ENCODE measurements around the gene TMEM150C. TPM values are rescaled to one million over a fixed set of nuclear protein-coding genes. Genes with fewer than 3 reads are reported as not detected.

TMEM150C gene
- total RNA-seq, 1 experiment from 2014 or later, result 1.8 TPM

- CTCF ChIA-PET, result no interaction called here
- Histone ChIP-seq H3K27ac (ENCODE audit: low read length) (no peak overlapping the region), H3K9me3 (ENCODE audit: control insufficient read depth, insufficient read depth, low read depth, low read length) (no peaks in the 10 kb centered on the region), H3K4me3 (ENCODE audit: low read depth in 2 of 2, low read length in 2 of 2) (no peak overlapping the region), H3K27me3 (ENCODE audit: control insufficient read depth, insufficient read depth, low read length) (no peaks in the 10 kb centered on the region), H3K4me1 (ENCODE audit: control insufficient read depth, insufficient read depth, low read length) (no peaks in the 10 kb centered on the region), H3K36me3 (ENCODE audit: control insufficient read depth, insufficient read depth, low read length) (no peaks in the 10 kb centered on the region)
- POLR2A ChIA-PET, result interaction anchor here (0.7 kb wide), 1 partner anchor 81 kb away, joined by 9 read pairs; no protein-coding TSS in a partner anchor
- no peak for TF ChIP-seq POLR2AphosphoS5 (IDR thresholded peaks at IDR 0.05; ENCODE audit: low read depth, low read length)
- no peak for TF ChIP-seq SIN3A (IDR thresholded peaks at IDR 0.05; ENCODE audit: borderline replicate concordance, insufficient read depth, low read depth, low read length)
- no peak for TF ChIP-seq REST (IDR thresholded peaks at IDR 0.05; ENCODE audit: insufficient read depth in 1 of 2, low read depth in 2 of 2, low read length in 1 of 2)
- no peak for TF ChIP-seq TCF7L2 (IDR thresholded peaks at IDR 0.05; ENCODE audit: low read depth, low read length)
- no peak for TF ChIP-seq CTCF (IDR thresholded peaks at IDR 0.05)
- DNase-seq (ENCODE audit: low read depth, low spot score) (no peak), ATAC-seq (no peak)
- in situ Hi-C loops (cut with HindIII; ENCODE audit: low pct_unique_long_range_greater_than_20kb, low sequenced_read_pairs) (no loop called here), intact Hi-C loops (cut with micrococcal nuclease; ENCODE audit: unreplicated experiment) (no loop called here)
- BruUV-seq (replicated peaks), result no TSS peak
These were observed 46.1 kb downstream of the TMEM150C start for GRCh38 chr4:82515705-82516104.

- BruUV-seq (replicated peaks), result no TSS peak
These were observed 48.4 kb downstream of the TMEM150C start for GRCh38 chr4:82513382-82513781.

More at GRCh38 chr4:82513382-82513781, 48.4 kb downstream of the TMEM150C start:
- no peaks in the 10 kb centered on the region for H3K9me3 ChIP-seq (ENCODE audit: control insufficient read depth, insufficient read depth, low read depth, low read length)
- no peak overlapping the region for H3K27ac ChIP-seq (ENCODE audit: low read length)
- no peaks in the 10 kb centered on the region for H3K27me3 ChIP-seq (ENCODE audit: control insufficient read depth, insufficient read depth, low read length)
- H3K4me1 ChIP-seq (ENCODE audit: control insufficient read depth, insufficient read depth, low read length), result no peaks in the 10 kb centered on the region
- in situ Hi-C loops (cut with HindIII; ENCODE audit: low pct_unique_long_range_greater_than_20kb, low sequenced_read_pairs) (no loop called here), intact Hi-C loops (cut with micrococcal nuclease; ENCODE audit: unreplicated experiment) (no loop called here)
- no peak overlapping the region for H3K4me3 ChIP-seq (ENCODE audit: low read depth in 2 of 2, low read length in 2 of 2)
- ChIA-PET CTCF (no interaction called here), POLR2A (no interaction called here)
- DNase-seq (ENCODE audit: low read depth, low spot score), result no peak
- ATAC-seq, result no peak
- H3K36me3 ChIP-seq (ENCODE audit: control insufficient read depth, insufficient read depth, low read length), result no peaks in the 10 kb centered on the region
- TF ChIP-seq CTCF (IDR thresholded peaks at IDR 0.05) (no peak), POLR2AphosphoS5 (IDR thresholded peaks at IDR 0.05; ENCODE audit: low read depth, low read length) (no peak), REST (IDR thresholded peaks at IDR 0.05; ENCODE audit: insufficient read depth in 1 of 2, low read depth in 2 of 2, low read length in 1 of 2) (no peak), TCF7L2 (IDR thresholded peaks at IDR 0.05; ENCODE audit: low read depth, low read length) (no peak), SIN3A (IDR thresholded peaks at IDR 0.05; ENCODE audit: borderline replicate concordance, insufficient read depth, low read depth, low read length) (no peak)
